Mammary epithelial cell (primary cell): ENCODE measurements around the gene GSG1L.

ENCODE experiments used
- CTCF ChIP-seq, 2 donors: IDR thresholded peaks in 1 of 2; conservative IDR thresholded peaks in 1 of 2; 2 replicates each; pipeline ENCODE4 v1.5.1; 2011 to 2012; ENCODE audit warnings: inconsistent platforms in 2 of 2, low read length in 2 of 2, mild to moderate bottlenecking in 2 of 2, control low read depth in 1 of 2, low read depth in 1 of 2; ENCODE audit not compliant: insufficient read depth in 1 of 2; ENCODE audit errors: extremely low read depth in 1 of 2
- EZH2 ChIP-seq: IDR thresholded peaks from 2 replicates; pipeline ENCODE4 v1.6.1; 2012; ENCODE audit warnings: low read length, inconsistent platforms, borderline replicate concordance

- TF ChIP-seq EZH2 (no peak), CTCF (conservative IDR thresholded peaks at IDR 0.05 in 1 of 2, IDR thresholded peaks at IDR 0.05 in 1 of 2; ENCODE audit: extremely low read depth in 1 of 2, insufficient read depth in 1 of 2, low read depth in 1 of 2, low read length in 2 of 2) (no peak)
These were observed 179.9 kb downstream of the GSG1L start for GRCh38 chr16:27883576-27883975.
